ENCODE results near the gene GNB1L. TPM values are rescaled to one million over a fixed set of nuclear protein-coding genes. Genes with fewer than 3 reads are reported as not detected.

Gene GNB1L
- polyA plus RNA-seq, 4 donors, result 3.0 to 6.1 (median 3.6) TPM

DNA sequence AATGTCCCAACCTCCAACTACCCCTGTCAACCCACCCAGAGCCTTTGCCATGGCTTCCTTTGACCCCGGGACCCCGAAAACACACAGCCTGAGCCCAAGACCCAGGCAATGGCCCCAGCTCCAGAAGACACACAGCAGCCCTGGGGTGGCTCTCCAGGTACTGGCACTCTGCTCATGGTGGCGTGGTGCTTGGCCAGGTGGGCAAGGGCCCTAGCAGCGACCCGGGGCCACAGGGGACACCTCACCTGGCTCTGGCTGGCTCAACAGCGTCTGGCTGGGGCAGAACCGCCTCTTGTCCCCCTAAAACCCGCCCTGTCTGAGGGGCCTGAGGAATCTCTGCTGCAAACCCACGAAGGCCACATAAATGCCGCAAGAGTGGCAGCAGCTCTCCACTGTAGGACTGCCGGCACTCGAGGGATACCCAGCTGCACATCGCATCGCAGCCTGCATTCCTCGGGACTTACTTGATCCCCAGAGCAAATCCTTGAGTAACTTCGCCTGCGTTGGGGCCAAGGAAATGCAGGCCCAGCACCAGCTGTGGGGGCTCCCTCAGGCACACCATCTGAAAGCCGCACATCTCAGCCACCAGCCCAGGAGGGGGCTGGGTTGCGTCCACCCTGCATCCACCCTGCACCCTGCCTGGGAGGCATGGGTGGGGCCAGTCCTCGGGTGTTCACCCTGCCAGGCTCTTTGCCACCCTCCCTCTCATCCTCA, 23.1 kb upstream of the GNB1L start:
- DNase-seq (ENCODE audit: low read depth in 4 of 4, low spot score in 3 of 4), result no peak

- DNase-seq (ENCODE audit: low read depth in 4 of 4, low spot score in 3 of 4), result no peak
Measured at GRCh38 chr22:19876941-19877625, 22.4 kb upstream of the GNB1L start.

- DNase-seq (ENCODE audit: low read depth in 4 of 4, low spot score in 3 of 4), result no peak
Measured at GRCh38 chr22:19876314-19876940, 21.8 kb upstream of the GNB1L start.

GRCh38 chr22:19875531-19876313, 21.0 kb upstream of the GNB1L start:
- no peak for DNase-seq (ENCODE audit: low read depth in 4 of 4, low spot score in 3 of 4)

- DNase-seq (ENCODE audit: low read depth in 4 of 4, low spot score in 3 of 4), result no peak
Measured at GRCh38 chr22:19875061-19875530, 20.4 kb upstream of the GNB1L start.

- DNase-seq (ENCODE audit: low read depth in 4 of 4, low spot score in 3 of 4), result no peak
Measured at GRCh38 chr22:19874307-19875060, 19.8 kb upstream of the GNB1L start.

GRCh38 chr22:19873960-19874306, 19.3 kb upstream of the GNB1L start:
- DNase-seq (ENCODE audit: low read depth in 4 of 4, low spot score in 3 of 4), result no peak

GRCh38 chr22:19873138-19873959, 18.7 kb upstream of the GNB1L start:
- DNase-seq (ENCODE audit: low read depth in 4 of 4, low spot score in 3 of 4), result no peak

DNA sequence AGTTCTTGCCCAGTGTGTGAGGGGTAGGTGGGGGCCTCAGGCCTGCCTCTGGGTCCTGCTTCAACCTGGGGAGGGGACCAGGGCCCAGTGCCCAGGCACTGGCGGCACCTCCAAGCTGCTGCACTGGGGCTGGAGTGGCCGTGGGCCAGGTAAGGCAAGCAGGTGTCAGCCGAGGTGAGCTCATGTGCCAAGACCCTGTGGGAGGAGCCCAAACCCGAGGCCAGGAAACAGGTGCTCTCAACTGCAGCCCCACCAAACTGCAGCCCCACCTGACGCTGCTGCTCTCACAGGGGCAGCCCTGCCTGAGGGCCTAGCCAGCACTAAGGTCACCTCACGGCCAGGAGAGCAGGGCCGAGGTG, 18.1 kb upstream of the GNB1L start:
- DNase-seq (ENCODE audit: low read depth in 4 of 4, low spot score in 3 of 4), result no peak

DNA sequence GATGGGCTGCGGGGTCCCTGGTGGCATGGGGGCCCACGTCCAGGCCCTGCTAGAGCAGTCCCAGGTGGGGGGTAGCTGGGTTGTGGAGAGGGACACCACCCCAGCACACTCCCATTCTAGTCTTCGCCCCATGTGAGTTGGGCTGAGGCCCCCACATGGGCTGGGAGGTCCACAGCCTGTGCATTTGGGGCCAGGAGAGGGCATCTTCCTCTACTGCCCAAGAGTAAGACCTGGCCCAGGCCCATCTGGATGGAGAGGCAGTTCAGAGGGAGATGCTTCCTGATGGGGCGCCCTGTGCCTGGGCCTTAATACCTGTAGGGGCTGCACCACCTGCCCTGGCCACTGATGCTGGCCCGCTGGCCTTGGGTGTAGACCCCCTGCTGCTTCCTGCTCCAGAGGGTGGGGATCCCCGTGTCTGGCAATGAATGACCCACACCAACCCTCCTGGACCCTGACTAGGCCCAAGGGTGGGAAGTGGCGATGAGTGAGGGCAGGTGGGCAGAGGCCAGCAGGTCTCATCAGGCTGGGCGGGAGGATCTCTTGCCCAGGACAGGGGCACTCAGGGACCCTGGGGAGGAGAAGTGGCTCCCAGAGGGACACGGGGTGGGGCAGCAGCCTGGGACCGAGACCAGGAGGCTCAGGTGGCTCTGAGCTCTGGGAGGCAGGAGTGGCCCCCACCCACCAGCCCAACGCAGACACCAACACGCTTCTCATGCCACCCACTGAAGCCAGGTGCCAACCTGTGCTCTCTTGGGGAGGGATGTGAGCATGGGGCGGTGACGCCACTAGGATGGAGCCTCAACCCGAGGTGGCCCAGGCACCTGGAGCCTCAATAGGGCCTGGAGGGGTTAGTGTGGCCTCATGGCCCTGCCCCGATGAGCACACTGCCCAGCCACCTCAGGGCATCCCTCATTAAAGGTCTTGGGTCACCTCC, 17.4 kb upstream of the GNB1L start:
- DNase-seq (ENCODE audit: low read depth in 4 of 4, low spot score in 3 of 4), result no peak

- no peak for DNase-seq (ENCODE audit: low read depth in 4 of 4, low spot score in 3 of 4)
Measured at GRCh38 chr22:19871023-19871844, 16.6 kb upstream of the GNB1L start.

- DNase-seq (ENCODE audit: low read depth in 4 of 4, low spot score in 3 of 4), result no peak
Measured at GRCh38 chr22:19870153-19871022, 15.7 kb upstream of the GNB1L start.

GRCh38 chr22:19869497-19870152, 15.0 kb upstream of the GNB1L start:
- DNase-seq (ENCODE audit: low read depth in 4 of 4, low spot score in 3 of 4), result no peak

GRCh38 chr22:19868773-19869471, 14.2 kb upstream of the GNB1L start:
- no peak for DNase-seq (ENCODE audit: low read depth in 4 of 4, low spot score in 3 of 4)

GRCh38 chr22:19868333-19868732, 13.7 kb upstream of the GNB1L start:
- DNase-seq (ENCODE audit: low read depth in 4 of 4, low spot score in 3 of 4), result no peak

- no peak for DNase-seq (ENCODE audit: low read depth in 4 of 4, low spot score in 3 of 4)
Measured at GRCh38 chr22:19867617-19868016, 12.9 kb upstream of the GNB1L start.
